PFSK-1 (cell line): ENCODE data around the gene ATP11A.

ENCODE experiments used
- FOXP2 ChIP-seq: optimal IDR thresholded peaks from 2 replicates; pipeline ENCODE3; 2011; ENCODE audit warnings: borderline replicate concordance, control low read depth, inconsistent platforms; ENCODE audit not compliant: insufficient read depth; ENCODE audit errors: extremely low read length, extremely low read depth
- POLR2AphosphoS5 ChIP-seq: IDR thresholded peaks from 2 replicates; pipeline ENCODE4 v1.6.1; 2012; ENCODE audit warnings: low read depth, mild to moderate bottlenecking, control low read depth, low read length, moderate library complexity
- REST ChIP-seq, 2 experiments: IDR thresholded peaks; 2 replicates each; pipeline versions ENCODE4 v1.6.1 to v1.8.0; 2011 to 2012; ENCODE audit warnings: low read depth in 2 of 2, low read length in 2 of 2, control low read depth in 1 of 2, inconsistent platforms in 1 of 2, mild to moderate bottlenecking in 1 of 2, moderate library complexity in 1 of 2; ENCODE audit not compliant: insufficient read depth in 1 of 2
- SIN3A ChIP-seq: IDR thresholded peaks from 2 replicates; pipeline ENCODE4 v1.6.1; 2012; ENCODE audit warnings: mild to moderate bottlenecking, low read length, moderate library complexity, borderline replicate concordance; ENCODE audit not compliant: insufficient read depth
- TAF1 ChIP-seq: IDR thresholded peaks from 2 replicates; pipeline ENCODE4 v1.6.1; 2012; ENCODE audit warnings: low read length, control low read depth, borderline replicate concordance; ENCODE audit not compliant: insufficient read depth

Gene ATP11A

GRCh38 chr13:112768795-112769481 lies 79.1 kb downstream of the ATP11A start:
- TF ChIP-seq POLR2AphosphoS5 (no peak), REST (IDR thresholded peaks at IDR 0.05; ENCODE audit: insufficient read depth in 1 of 2, low read depth in 2 of 2, low read length in 2 of 2) (no peak), SIN3A (no peak), TAF1 (no peak), FOXP2 (no peak)

- TF ChIP-seq FOXP2 (no peak), SIN3A (no peak), POLR2AphosphoS5 (no peak), REST (IDR thresholded peaks at IDR 0.05; ENCODE audit: insufficient read depth in 1 of 2, low read depth in 2 of 2, low read length in 2 of 2) (no peak), TAF1 (no peak)
Observed at GRCh38 chr13:112769615-112770014, 79.8 kb downstream of the ATP11A start.

DNA sequence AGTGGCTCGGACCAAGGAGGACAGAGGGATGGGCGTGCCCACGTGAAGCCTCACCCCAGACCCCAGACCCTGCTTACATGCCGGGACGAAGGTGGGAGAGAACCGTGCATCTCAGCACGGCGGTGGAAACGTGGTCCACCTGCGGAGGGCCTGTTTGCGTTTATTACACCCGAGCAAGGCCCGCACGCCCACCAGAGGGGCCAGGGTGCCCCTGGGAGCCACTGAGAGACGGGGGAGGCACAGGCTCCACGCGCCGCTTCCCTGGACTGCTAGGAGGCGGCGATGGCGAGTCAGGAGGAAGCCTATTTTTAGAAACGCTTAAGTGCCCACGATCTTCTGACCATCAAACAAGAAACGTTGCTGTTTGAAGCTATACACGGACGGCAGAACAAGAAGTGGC lies 80.7 kb downstream of the ATP11A start:
- TF ChIP-seq REST (IDR thresholded peaks at IDR 0.05; ENCODE audit: insufficient read depth in 1 of 2, low read depth in 2 of 2, low read length in 2 of 2): no peak

GRCh38 chr13:112771139-112771876 lies 81.5 kb downstream of the ATP11A start:
- no peak for TF ChIP-seq FOXP2

DNA sequence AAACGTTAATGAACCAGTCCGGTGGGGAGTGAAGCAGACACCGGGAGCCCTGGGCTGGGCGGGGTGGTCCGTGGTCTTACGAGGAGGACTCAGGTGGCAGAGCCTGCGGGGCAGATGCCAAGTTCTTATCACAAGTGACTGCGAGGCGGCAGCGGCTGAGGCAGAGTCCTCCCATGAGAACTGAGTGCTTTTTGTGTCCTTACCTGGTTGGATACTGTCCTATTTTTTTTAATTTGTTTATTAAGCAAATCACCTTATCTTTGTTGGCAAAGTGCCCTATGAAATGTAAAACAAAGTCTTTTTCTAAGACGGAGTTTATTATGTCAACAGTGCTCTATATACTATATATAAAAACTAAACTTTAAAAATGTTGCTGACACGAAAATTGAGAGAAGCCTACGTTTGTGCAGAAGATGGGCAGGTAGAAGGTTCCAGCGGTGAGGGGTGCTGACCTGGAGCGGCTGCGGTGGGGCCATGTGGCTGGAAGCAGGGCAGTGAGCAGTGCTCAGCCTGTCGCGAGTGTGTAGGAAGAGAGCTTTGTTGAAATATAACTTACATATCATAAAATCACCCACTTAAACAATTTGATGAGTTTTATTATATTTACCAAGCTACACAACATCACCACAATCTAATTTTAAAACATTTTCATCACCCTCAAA lies 82.2 kb downstream of the ATP11A start:
- TF ChIP-seq TAF1: no peak
- TF ChIP-seq POLR2AphosphoS5: no peak
- TF ChIP-seq REST (IDR thresholded peaks at IDR 0.05; ENCODE audit: insufficient read depth in 1 of 2, low read depth in 2 of 2, low read length in 2 of 2): no peak
- TF ChIP-seq SIN3A: no peak
- no peak for TF ChIP-seq FOXP2
